GM10847 (cell line): ENCODE data around the gene BPIFB1.

Experiments
- POLR2A ChIP-seq: IDR thresholded peaks from 2 replicates; pipeline ENCODE4 v1.6.1; 2011; ENCODE audit not compliant: insufficient read length; ENCODE audit errors: extremely low read depth

BPIFB1 gene

GRCh38 chr20:33282991-33283555, at the start of gene BPIFB1:
Gene BPIFB1, plus strand, starts transcription at chr20:33283214. Its CDS starts 2,860 bp downstream, at chr20:33286074.
- TF ChIP-seq POLR2A = no peak

GRCh38 chr20:33234050-33234449, 49.0 kb upstream of the BPIFB1 start:
- TF ChIP-seq POLR2A = no peak

GRCh38 chr20:33235696-33236095, 47.3 kb upstream of the BPIFB1 start, which contains the start of gene BPIFA1:
Gene BPIFA1, plus strand, starts transcription at chr20:33235996. Its CDS starts 1,716 bp downstream, at chr20:33237712.
- TF ChIP-seq POLR2A = no peak

GRCh38 chr20:33236351-33236750, 46.7 kb upstream of the BPIFB1 start:
- no peak for TF ChIP-seq POLR2A

GRCh38 chr20:33237989-33238388, 45.0 kb upstream of the BPIFB1 start:
- no peak for TF ChIP-seq POLR2A

- TF ChIP-seq POLR2A = no peak
These were observed 43.6 kb upstream of the BPIFB1 start for GRCh38 chr20:33239418-33239817.

GRCh38 chr20:33239979-33240736, 42.9 kb upstream of the BPIFB1 start:
- no peak for TF ChIP-seq POLR2A

- no peak for TF ChIP-seq POLR2A
These were observed 42.1 kb upstream of the BPIFB1 start for GRCh38 chr20:33240923-33241322.

- TF ChIP-seq POLR2A = no peak
These were observed 40.5 kb upstream of the BPIFB1 start for GRCh38 chr20:33242319-33243100.

- no peak for TF ChIP-seq POLR2A
These were observed 36.9 kb upstream of the BPIFB1 start for GRCh38 chr20:33246077-33246476.

- no peak for TF ChIP-seq POLR2A
These were observed 33.6 kb upstream of the BPIFB1 start for GRCh38 chr20:33249456-33249855.

- TF ChIP-seq POLR2A = no peak
These were observed 32.3 kb upstream of the BPIFB1 start for GRCh38 chr20:33250666-33251065.

- no peak for TF ChIP-seq POLR2A
These were observed 31.5 kb upstream of the BPIFB1 start for GRCh38 chr20:33251496-33251895.

- no peak for TF ChIP-seq POLR2A
These were observed 30.6 kb upstream of the BPIFB1 start for GRCh38 chr20:33252460-33252859.

- TF ChIP-seq POLR2A = no peak
These were observed 28.0 kb upstream of the BPIFB1 start for GRCh38 chr20:33255005-33255404.

GRCh38 chr20:33257237-33257636, 25.8 kb upstream of the BPIFB1 start:
- TF ChIP-seq POLR2A = no peak
